ENCODE data around the gene RRP12.

The RRP12 gene

GRCh38 chr10:97367126-97367649 is 34.0 kb downstream of the RRP12 start:
- Mint-ChIP-seq H3K36me3 (ENCODE audit: low read depth) (peaks cover 34% of the 10 kb centered on the region), H3K4me3 (no peak overlapping the region), H3K27me3 (ENCODE audit: low read depth) (no peaks in the 10 kb centered on the region), H3K4me1 (no peaks in the 10 kb centered on the region), H3K27ac (no peak overlapping the region), H3K9me3 (no peaks in the 10 kb centered on the region)
- no peak for TF ChIP-seq CTCF (IDR thresholded peaks at IDR 0.05; ENCODE audit: unreplicated experiment in 3 of 3)

DNA sequence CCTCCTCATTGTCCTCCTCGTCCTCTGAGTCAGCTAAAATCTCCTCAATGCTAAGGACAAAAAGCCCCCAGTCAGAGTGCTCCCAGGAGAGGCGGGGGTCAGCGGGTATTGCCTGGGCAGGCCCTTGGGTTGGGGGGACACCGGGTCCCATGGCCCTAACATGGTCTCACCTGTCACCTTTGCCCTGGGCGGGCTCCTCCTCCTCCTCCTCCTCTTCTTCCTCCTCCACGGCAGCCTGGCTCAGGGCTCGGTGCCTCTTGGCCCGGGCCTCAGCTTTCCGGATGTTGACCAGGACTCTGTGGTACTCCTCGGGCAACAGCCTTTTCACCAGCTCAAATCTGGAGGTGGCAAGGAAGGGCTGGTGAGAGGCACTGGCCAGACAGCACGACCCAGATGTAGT is 34.6 kb downstream of the RRP12 start:
- Mint-ChIP-seq H3K4me1 (no peaks in the 10 kb centered on the region), H3K9me3 (no peaks in the 10 kb centered on the region), H3K27me3 (ENCODE audit: low read depth) (no peaks in the 10 kb centered on the region), H3K36me3 (ENCODE audit: low read depth) (peaks cover 28% of the 10 kb centered on the region), H3K4me3 (no peak overlapping the region), H3K27ac (no peak overlapping the region)
- no peak for TF ChIP-seq CTCF (IDR thresholded peaks at IDR 0.05; ENCODE audit: unreplicated experiment in 3 of 3)

- H3K27ac Mint-ChIP-seq: no peak overlapping the region
- H3K4me3 Mint-ChIP-seq: no peak overlapping the region
- H3K4me1 Mint-ChIP-seq: no peaks in the 10 kb centered on the region
- H3K9me3 Mint-ChIP-seq: no peaks in the 10 kb centered on the region
- no peak for TF ChIP-seq CTCF (IDR thresholded peaks at IDR 0.05; ENCODE audit: unreplicated experiment in 3 of 3)
- H3K36me3 Mint-ChIP-seq (ENCODE audit: low read depth): peaks cover 23% of the 10 kb centered on the region
- no peaks in the 10 kb centered on the region for H3K27me3 Mint-ChIP-seq (ENCODE audit: low read depth)
Measured at GRCh38 chr10:97365761-97366351, 35.3 kb downstream of the RRP12 start.

DNA sequence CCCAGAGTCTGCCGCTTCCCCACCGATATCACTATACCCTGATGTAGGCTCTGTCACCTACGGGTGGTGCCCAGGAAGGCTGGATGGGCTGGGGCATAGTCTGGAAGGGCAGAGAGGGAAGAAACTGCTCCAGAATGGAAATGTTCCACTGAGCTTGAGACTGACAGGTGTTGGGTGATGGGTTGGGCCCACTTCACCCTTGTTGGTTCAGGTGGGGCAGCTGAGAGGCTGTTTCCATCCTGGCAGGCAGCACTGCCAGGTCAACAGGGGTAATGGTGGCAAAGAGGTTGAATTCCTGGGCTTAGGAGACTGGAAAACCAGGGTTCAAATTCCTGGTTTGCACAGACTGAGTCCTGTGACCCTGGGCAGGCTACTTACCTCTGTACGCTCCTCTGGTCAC is 38.1 kb downstream of the RRP12 start:
- Mint-ChIP-seq H3K27me3 (ENCODE audit: low read depth) (no peaks in the 10 kb centered on the region), H3K9me3 (no peaks in the 10 kb centered on the region), H3K4me3 (no peak overlapping the region), H3K4me1 (no peaks in the 10 kb centered on the region), H3K36me3 (ENCODE audit: low read depth) (peaks cover 30% of the 10 kb centered on the region), H3K27ac (no peak overlapping the region)
- no peak for TF ChIP-seq CTCF (IDR thresholded peaks at IDR 0.05; ENCODE audit: unreplicated experiment in 3 of 3)

DNA sequence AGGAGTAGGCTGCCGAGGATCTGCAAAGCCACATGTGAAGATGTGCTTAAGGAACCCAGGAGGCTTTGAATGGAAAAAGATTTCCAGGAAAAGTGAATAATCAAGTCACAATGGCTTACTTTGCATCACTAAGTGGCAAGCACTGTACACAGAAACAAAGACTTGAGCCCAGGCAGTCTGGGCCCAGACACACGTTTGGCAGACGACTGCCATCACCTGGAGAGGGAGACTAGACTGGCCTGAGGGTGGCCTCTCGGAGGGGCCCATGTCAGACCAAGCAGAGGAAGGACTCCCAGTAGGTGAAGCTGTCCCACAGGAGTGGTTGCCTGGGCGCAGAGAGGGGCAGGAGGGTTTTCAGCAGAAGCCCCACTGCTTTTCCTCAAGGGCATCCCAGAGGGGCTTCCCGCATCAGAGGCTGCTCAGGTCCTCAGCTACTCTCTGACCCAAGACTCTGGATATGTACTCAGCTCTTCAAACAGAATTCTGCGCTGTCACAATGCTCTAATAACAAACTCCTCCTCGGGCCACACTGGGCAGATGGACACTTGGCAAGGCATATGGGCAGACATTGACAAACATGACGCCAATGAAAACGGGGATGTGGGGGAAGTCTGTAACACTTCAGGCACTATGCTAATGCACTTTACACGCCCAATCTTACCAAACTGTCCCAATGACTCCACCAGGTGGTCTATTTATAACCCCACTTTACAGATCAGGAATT is 38.7 kb downstream of the RRP12 start:
- Mint-ChIP-seq H3K4me3 (no peak overlapping the region), H3K9me3 (no peaks in the 10 kb centered on the region), H3K4me1 (no peaks in the 10 kb centered on the region), H3K27ac (no peak overlapping the region), H3K36me3 (ENCODE audit: low read depth) (peaks cover 31% of the 10 kb centered on the region), H3K27me3 (ENCODE audit: low read depth) (no peaks in the 10 kb centered on the region)
- TF ChIP-seq CTCF (IDR thresholded peaks at IDR 0.05; ENCODE audit: unreplicated experiment in 3 of 3): no peak

DNA sequence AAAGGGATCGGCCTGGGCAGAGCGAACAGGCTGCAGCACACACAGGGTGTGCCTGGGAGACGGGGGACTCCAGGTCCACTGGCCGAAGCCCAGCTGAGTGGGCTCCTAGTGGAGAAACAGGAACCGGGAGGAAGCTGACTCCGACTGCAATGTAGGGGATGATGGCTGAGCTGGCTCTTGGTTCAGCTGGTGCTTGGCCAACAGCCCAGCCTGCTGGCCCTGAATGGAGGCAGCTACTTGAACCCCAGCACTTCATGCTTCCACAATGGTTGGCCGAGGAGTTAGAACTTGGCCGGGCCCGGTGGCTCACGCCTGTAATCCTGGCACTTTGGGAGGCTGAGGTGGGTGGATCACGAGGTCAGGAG is 39.6 kb downstream of the RRP12 start:
- Mint-ChIP-seq H3K36me3 (ENCODE audit: low read depth) (peaks cover 32% of the 10 kb centered on the region), H3K9me3 (no peaks in the 10 kb centered on the region), H3K27me3 (ENCODE audit: low read depth) (no peaks in the 10 kb centered on the region), H3K27ac (no peak overlapping the region), H3K4me3 (no peak overlapping the region), H3K4me1 (no peaks in the 10 kb centered on the region)
- no peak for TF ChIP-seq CTCF (IDR thresholded peaks at IDR 0.05; ENCODE audit: unreplicated experiment in 3 of 3)

Data from nephron (organoid).